Common myeloid progenitor, CD34-positive (primary cell): Measurements from ENCODE around the gene PROCA1.
A peak's percentile ranks its signal among the peaks of the same experiment; 100 is the strongest.

ENCODE experiments used
- CTCF ChIA-PET: fragments of 350-600 bp; sonication (Branson Sonifier 250); formaldehyde crosslinking; loops from one replicate; lab custom pipeline; 2021; ENCODE audit warnings: antibody characterized with exemption; lab: Charles Lee
- POLR2A ChIA-PET: fragments of 350-600 bp; sonication (Branson Sonifier 250); formaldehyde crosslinking; loops from one replicate; lab custom pipeline; 2021; ENCODE audit warnings: antibody characterized with exemption; lab: Charles Lee
- DNase-seq, 3 donors: peaks; one replicate each; pipeline versions ENCODE4 v3.0.0 to v3.0.0-alpha.2; 2013
- H3K27ac ChIP-seq, 2 experiments: 1 replicate in 1 of 2; 2 replicates in 1 of 2; pipeline ENCODE4 v1.7.0; 2013; ENCODE audit warnings: inconsistent platforms in 2 of 2, low read length in 2 of 2, mild to moderate bottlenecking in 2 of 2, low read depth in 1 of 2, moderate library complexity in 1 of 2; ENCODE audit not compliant: severe bottlenecking in 2 of 2, insufficient read depth in 1 of 2, poor library complexity in 1 of 2
- H3K27me3 ChIP-seq, 5 experiments: replicated peaks in 2 of 5; 1 replicate in 3 of 5; 2 replicates in 2 of 5; pipeline versions ENCODE4 v1.6.1 to v1.7.0; 2013; ENCODE audit warnings: low read length in 4 of 5, mild to moderate bottlenecking in 2 of 5, moderate library complexity in 2 of 5, inconsistent platforms in 1 of 5; ENCODE audit not compliant: insufficient read depth in 5 of 5, control insufficient read depth in 4 of 5
- H3K36me3 ChIP-seq, 4 experiments: 1 replicate in 2 of 4; 2 replicates in 2 of 4; pipeline versions ENCODE4 v1.6.1 to v1.7.0; 2013; ENCODE audit warnings: low read length in 3 of 4, control low read depth in 1 of 4, mild to moderate bottlenecking in 1 of 4; ENCODE audit not compliant: control insufficient read depth in 4 of 4, insufficient read depth in 4 of 4
- H3K4me1 ChIP-seq, 4 experiments: 1 replicate in 3 of 4; 2 replicates in 1 of 4; pipeline versions ENCODE4 v1.6.1 to v1.7.1; 2013; ENCODE audit warnings: low read length in 3 of 4, mild to moderate bottlenecking in 3 of 4, control low read depth in 1 of 4, inconsistent platforms in 1 of 4, moderate library complexity in 1 of 4; ENCODE audit not compliant: control insufficient read depth in 4 of 4, insufficient read depth in 4 of 4; ENCODE audit errors: control extremely low read depth in 1 of 4
- H3K4me3 ChIP-seq, 7 experiments: 1 replicate in 4 of 7; 2 replicates in 3 of 7; pipeline versions ENCODE4 v1.5.1 to v1.7.0; 2013; ENCODE audit warnings: mild to moderate bottlenecking in 7 of 7, low read length in 6 of 7, moderate library complexity in 6 of 7, inconsistent platforms in 2 of 7, low read depth in 2 of 7, control low read depth in 1 of 7; ENCODE audit not compliant: insufficient read depth in 4 of 7, control insufficient read depth in 1 of 7; ENCODE audit errors: extremely low read depth in 1 of 7
- H3K9me3 ChIP-seq, 5 experiments: 1 replicate in 4 of 5; 2 replicates in 1 of 5; pipeline versions ENCODE4 v1.6.1 to v1.7.1; 2013; ENCODE audit warnings: low read length in 4 of 5, mild to moderate bottlenecking in 2 of 5, inconsistent platforms in 1 of 5, low read depth in 1 of 5, moderate library complexity in 1 of 5; ENCODE audit not compliant: control insufficient read depth in 4 of 5, insufficient read depth in 2 of 5; ENCODE audit errors: control extremely low read depth in 1 of 5
- WGBS: methylation state at CpG from one replicate; pipeline ENCODE4 v1.1.5; 2013; ENCODE audit not compliant: insufficient coverage; 5-methylcytosine and 5-hydroxymethylcytosine counted together

PROCA1 gene

DNA sequence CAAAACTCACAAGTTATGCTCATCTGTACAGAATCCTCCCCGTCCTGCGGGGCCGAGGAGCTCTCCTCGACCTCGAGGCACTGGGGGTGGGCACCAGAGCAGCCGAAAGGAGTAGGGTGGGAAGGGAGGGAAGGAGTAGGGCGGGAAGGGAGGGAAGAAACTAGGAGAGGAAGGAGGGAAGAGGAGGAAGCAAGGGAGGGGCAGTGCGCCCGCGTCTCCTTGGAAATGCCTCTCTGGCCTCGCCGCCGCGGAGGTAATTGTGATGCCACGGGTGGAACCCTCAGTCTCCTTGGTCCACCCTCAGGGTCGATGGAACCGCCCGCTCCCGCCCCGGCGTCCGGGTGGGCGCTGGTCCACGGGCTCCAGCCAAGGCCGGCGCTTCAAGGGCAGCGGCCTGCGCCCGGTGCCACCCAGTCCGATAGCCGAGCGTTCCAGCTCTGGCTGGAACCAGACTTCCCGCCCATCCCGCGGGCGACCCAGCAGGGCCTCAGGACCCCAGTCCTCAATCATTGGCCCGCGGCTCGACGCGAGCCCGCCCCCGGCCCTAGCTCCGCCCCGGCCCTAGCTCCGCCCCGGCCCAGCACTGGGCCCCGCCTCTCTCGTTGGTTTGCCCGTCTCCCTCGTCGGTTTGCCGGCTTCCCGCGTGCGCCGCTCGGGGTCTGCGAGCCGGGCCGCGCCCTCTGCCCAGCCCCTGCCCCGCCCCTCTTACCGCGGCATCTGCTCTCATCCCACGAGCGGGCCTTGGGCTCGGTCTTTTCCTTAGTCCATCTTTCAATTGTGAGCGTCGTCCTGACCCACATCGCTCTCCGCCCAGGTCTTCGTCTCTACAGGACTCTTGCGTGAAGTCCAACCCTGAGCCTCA is 596 bp downstream of the PROCA1 start:
- ChIA-PET CTCF (interaction anchor here (1.6 to 3.0 kb wide), 7 partner anchors 10 to 191 kb away, joined by 5 to 12 read pairs (median 7); no protein-coding TSS in a partner anchor), POLR2A (interaction anchor here (0.6 to 2.0 kb wide), 6 partner anchors 8 to 70 kb away, joined by 3 to 12 read pairs (median 3); partner anchors contain the start of genes RPL23A, SDF2 and SUPT6H)
- H3K9me3 ChIP-seq = no peaks in the 10 kb centered on the region
- peak overlapping the region; percentile 51 to 83 (median 72) for H3K4me3 ChIP-seq
- DNase-seq = peak; percentile 77 to 90 (median 87)
- H3K4me1 ChIP-seq = peaks cover 0 to 29% (median 23%) of the 10 kb centered on the region in 4 experiments
- H3K27me3 ChIP-seq = no peaks in the 10 kb centered on the region
- peak overlapping the region in 1 of 2 experiments; percentile 85 for H3K27ac ChIP-seq
- 0% methylated on average over 63 of the region's 74 CpGs for WGBS
- peaks cover 2 to 27% (median 24%) of the 10 kb centered on the region in 4 experiments for H3K36me3 ChIP-seq

DNA sequence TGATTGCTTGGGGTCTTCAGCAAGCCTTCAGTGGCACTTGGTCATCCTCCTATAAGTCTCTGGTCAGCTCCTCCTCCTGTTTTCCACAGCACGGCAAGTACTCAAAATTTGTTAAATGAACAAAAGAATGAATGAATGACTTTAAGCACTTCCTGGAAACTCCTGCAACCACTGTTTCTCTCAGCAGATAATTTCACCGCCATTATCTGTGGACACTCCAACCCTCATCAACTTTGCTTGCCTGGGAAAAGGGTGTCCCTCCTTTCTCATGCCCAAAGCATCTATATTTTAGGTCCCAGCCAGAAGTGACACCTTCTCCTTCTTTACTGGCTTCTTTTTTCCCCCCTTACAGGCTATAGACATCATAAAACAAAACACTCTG is 4.4 kb downstream of the PROCA1 start:
- WGBS = 89% methylated on average over 1 of the region's 2 CpGs
- Histone ChIP-seq H3K4me3 (no peak overlapping the region), H3K36me3 (peaks cover 7 to 30% (median 19%) of the 10 kb centered on the region in 4 experiments), H3K4me1 (peaks cover 0 to 20% (median 17%) of the 10 kb centered on the region in 4 experiments), H3K27me3 (no peaks in the 10 kb centered on the region), H3K9me3 (no peaks in the 10 kb centered on the region), H3K27ac (no peak overlapping the region)
- POLR2A ChIA-PET = no interaction called here
- DNase-seq = no peak
- CTCF ChIA-PET = interaction anchor here (0.9 to 1.6 kb wide), 2 partner anchors 32 to 45 kb away, joined by 3 read pairs; partner anchors contain the start of genes SDF2 and SUPT6H

DNA sequence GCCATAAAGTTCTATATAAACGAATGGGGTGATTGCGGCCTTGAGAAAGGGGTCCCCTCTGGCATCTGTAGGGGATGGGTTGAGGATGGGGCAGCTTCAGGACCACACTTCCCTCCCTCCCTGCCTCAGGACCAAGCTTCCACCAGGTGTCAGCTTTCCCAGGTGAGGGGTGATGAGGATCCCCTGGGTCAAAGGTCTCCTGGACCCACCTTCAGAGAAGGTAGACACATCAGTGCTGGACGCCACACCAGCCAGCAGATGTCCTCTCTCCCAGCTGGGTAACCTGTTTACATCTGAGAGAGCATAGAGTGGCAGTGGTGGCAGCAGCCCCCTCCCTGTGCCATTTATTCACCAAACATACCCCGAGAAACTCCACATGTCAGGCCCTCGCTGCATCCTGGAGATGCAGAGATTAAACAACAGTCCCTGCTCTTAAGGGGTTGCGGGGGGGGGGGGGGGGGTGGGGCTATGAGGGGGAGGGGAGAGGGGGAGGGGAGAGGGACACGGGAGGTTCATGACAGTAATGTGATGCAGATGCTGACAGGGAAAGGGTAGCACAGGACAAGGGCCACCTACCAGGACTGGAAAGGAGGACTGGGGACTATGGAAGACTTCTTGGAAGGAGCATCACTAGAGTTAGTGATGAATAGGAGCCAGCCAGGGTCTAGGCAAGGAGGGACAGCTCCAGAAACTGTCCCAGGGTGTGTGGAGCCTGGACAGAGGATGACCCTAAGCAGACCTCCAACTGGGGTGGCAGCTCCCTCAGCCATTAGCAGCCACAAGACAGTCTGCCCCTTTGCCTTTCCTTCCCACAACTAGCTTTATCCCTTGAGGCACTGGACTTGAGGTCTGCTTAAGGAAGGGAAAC is 5.0 kb downstream of the PROCA1 start:
- CTCF ChIA-PET = interaction anchor here (1.6 kb wide), 1 partner anchor 31 kb away, joined by 3 read pairs; no protein-coding TSS in a partner anchor
- Histone ChIP-seq H3K27ac (no peak overlapping the region), H3K9me3 (no peaks in the 10 kb centered on the region), H3K27me3 (no peaks in the 10 kb centered on the region), H3K4me1 (peaks cover 0 to 14% (median 11%) of the 10 kb centered on the region in 4 experiments), H3K4me3 (no peak overlapping the region), H3K36me3 (peaks cover 7 to 36% (median 24%) of the 10 kb centered on the region in 4 experiments)
- POLR2A ChIA-PET = no interaction called here
- WGBS = 88% methylated on average over 1 of the region's 7 CpGs
- no peak for DNase-seq

DNA sequence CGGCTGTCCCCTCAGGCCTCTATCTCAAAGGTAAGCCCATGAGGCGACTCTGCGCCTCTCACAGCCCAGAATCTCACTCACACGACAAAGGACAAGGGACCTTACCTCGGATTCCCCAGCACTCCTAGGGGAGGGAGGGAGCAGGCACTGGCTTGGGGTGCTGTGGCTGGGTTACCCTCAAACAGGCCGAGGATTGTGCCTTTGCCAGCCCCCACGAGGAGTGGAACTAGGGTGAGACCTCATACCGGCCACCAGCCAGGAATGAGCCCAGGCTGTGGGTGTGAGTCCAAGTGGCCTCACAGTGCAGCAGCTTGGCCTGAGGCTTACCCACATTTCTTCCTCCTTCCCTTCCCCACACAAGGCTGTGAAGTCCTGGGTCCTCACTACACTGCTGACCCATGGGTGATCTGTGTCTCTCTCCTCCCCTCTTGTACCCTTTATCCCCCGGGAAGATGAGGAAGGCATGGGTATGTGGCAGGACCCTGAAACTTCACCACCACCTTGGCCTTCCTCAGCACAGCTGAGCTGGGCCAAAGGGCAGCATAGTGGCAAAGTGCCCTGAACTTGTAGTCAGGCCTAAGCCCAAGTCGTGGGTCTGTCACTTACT is 5.9 kb downstream of the PROCA1 start:
- Histone ChIP-seq H3K27ac (no peak overlapping the region), H3K4me1 (peaks cover 0 to 8% (median 6%) of the 10 kb centered on the region in 4 experiments), H3K36me3 (peaks cover 11 to 45% (median 30%) of the 10 kb centered on the region in 4 experiments), H3K4me3 (peak overlapping the region in 1 of 7 experiments; percentile 0), H3K9me3 (no peaks in the 10 kb centered on the region), H3K27me3 (no peaks in the 10 kb centered on the region)
- 94% methylated on average over 8 of the region's 10 CpGs for WGBS
- no peak for DNase-seq
- POLR2A ChIA-PET = interaction anchor here (0.7 kb wide), 1 partner anchor 13 kb away, joined by 3 read pairs; no protein-coding TSS in a partner anchor
- CTCF ChIA-PET = no interaction called here

DNA sequence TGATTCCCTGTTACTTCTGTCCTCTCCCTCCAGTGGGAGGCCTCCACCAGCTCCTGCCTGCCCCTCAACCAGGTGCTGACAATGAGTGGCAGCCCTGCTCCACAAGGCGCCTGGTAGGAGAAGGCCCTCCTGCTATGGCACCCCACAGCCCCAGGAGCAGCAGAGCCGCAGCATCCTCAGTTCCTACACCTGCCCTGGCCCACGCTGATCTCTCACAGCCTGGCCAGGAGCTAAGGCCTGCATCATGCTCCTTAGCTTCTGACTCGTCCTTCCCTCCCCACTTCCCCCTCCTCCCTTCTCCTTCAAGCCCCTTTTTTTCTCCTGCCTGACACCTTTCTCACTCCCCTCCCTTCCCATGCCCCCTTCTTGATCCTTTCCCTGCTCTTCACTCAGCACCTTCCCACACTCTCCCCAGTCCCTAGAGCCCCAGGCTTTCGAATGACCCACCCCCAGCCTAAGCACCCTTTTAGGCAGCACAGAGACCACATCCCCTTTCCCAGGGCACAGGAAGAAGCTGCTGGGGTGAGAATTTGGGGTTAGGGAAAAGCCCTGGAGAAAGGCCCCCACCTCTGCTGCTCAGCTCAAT is 6.5 kb downstream of the PROCA1 start:
- Histone ChIP-seq H3K27me3 (no peaks in the 10 kb centered on the region), H3K4me1 (peaks cover 0 to 3% (median 2%) of the 10 kb centered on the region in 4 experiments), H3K36me3 (peaks cover 14 to 52% (median 36%) of the 10 kb centered on the region in 4 experiments), H3K27ac (no peak overlapping the region), H3K4me3 (no peak overlapping the region), H3K9me3 (no peaks in the 10 kb centered on the region)
- no peak for DNase-seq
- WGBS = 91% methylated on average over 5 of the region's 5 CpGs
- ChIA-PET POLR2A (interaction anchor here (0.7 kb wide), 1 partner anchor 12 kb away, joined by 3 read pairs; no protein-coding TSS in a partner anchor), CTCF (interaction anchor here (0.9 to 1.0 kb wide), 4 partner anchors 11 to 58 kb away, joined by 3 to 5 read pairs (median 4); no protein-coding TSS in a partner anchor)

DNA sequence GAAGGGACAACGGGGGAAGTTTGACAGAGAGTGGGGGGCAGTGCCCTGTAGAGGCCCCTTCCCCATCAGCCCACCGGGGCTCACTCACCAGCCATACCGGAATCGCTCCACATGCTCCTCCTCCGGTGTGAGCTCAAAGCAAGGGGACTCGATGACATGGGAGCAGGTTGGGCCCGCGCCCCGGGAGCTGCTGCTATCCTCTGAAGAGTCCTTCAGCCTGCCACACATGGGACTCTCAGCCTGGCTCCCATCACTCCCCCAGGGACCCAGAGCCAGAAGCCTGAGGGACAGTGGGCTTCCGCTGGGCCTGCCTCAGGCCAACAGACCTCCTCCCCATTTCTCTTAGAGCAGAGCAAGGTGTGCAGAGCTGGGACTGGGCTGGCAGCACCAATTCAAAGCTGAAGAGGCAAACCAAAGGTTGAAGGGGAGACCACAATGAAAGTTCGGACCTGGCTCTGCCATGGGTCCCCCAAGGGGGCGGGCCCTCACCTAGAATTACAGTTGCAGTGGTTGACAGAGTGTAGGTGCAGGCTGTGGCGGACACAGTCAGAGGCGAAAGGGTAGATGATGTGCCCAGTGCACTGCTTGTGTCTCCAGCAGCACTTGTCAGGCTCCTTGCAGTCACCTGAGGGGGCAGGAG is 7.3 kb downstream of the PROCA1 start:
- 93% methylated on average over 12 of the region's 14 CpGs for WGBS
- Histone ChIP-seq H3K4me1 (no peaks in the 10 kb centered on the region), H3K27me3 (no peaks in the 10 kb centered on the region), H3K27ac (no peak overlapping the region), H3K9me3 (no peaks in the 10 kb centered on the region), H3K4me3 (no peak overlapping the region), H3K36me3 (peaks cover 16 to 60% (median 44%) of the 10 kb centered on the region in 4 experiments)
- no peak for DNase-seq
- ChIA-PET POLR2A (no interaction called here), CTCF (interaction anchor here (0.9 to 1.0 kb wide), 4 partner anchors 10 to 57 kb away, joined by 3 to 5 read pairs (median 4); no protein-coding TSS in a partner anchor)
